ENCODE measurements around the gene FOXD4L6.
"Not testable (repeated sequence)": the region's sequence is repeated elsewhere in the genome, so short reads cannot be mapped to it uniquely, and the experiment has no call there.

The FOXD4L6 gene

GRCh38 chr9:41128581-41128980 lies at the start of gene FOXD4L6:
Gene FOXD4L6 (minus strand): TSS chr9:41128681. CDS start chr9:41128383, 298 bp downstream.
- DNase-seq: not testable (repeated sequence)

GRCh38 chr9:41174994-41175393 lies 46.5 kb upstream of the FOXD4L6 start:
- DNase-seq: not testable (repeated sequence)

DNA sequence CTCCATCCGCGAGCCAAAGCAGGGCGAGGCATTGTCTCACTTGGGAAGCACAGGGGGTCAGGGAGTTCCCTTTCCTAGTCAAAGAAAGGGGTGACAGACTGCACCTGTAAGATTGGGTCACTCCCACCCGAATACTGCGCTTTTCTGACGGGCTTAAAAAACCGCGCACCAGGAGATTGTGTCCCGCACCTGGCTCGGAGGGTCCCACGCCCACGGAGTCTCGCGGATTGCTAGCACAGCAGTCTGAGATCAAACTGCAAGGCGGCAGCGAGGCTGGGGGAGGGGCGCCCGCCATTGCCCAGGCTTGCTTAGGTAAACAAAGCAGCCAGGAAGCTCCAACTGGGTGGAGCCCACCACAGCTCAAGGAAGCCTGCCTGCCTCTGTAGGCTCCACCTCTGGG lies 21.6 kb upstream of the FOXD4L6 start:
- not testable (repeated sequence) for DNase-seq

- DNase-seq: not testable (repeated sequence)
These were observed 13.4 kb upstream of the FOXD4L6 start for GRCh38 chr9:41141878-41142277.

DNA sequence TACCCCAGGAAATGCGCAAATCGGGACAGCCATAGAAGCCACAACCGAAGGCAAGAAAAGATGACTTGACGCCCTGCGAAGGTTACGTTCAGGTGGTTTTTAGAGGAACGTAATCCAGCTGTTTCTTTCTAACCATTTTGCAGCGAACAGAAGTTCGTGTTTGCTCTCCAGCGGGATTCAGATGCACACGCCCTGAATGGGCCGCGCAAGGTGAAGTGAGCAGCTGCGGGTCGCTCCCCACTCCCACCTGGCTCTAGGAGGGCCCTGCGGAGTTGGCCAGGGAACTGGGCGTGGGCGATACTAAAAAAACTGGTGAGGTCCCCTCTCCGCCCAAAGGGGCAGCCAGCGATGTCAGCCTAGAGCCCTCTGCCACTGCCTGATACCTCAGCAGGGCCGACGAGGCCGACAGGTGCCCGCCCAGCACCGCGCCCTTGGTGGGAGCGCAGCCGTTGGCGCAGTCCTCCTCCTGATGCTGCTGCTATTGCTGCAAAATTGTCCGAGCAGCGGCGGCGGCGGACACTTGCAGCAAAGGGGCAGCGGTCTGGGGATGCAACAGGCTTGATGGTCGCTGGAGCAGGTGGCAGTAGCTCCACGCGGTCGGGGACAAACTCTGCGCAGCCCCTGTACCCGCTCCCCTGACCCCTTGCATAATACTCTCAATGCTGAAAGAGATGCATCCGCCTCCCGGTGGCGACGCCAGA lies 1.6 kb downstream of the FOXD4L6 start:
- not testable (repeated sequence) for DNase-seq

- not testable (repeated sequence) for DNase-seq
These were observed 2.5 kb downstream of the FOXD4L6 start for GRCh38 chr9:41125936-41126335.

DNA sequence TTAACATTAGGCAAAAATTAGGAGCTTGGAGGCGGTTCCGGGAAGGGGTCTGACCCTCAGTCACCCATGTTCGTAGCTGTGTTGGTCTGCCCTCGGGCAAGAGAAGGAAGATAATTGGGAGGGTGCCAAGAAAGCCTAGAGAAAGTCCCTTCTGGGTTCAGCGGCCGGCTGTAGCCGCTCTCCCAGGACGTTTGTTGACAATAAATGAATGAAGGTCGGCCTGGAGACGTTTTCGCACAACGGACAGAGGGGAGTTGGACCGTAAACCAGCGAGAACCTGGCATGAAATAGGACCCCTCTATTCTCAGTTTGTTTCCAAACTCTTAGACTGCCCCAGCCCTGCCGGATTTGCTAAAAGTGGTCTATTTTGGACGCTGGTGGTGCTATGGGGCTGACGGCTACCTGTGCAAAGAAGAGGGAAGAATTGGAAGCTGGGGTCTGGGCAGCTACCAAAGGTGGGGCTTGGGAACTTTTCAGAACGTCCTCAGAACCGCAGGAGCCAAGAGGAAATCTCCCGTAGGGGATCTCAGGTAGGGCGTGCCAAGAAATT lies 3.3 kb downstream of the FOXD4L6 start:
- DNase-seq: not testable (repeated sequence)

DNA sequence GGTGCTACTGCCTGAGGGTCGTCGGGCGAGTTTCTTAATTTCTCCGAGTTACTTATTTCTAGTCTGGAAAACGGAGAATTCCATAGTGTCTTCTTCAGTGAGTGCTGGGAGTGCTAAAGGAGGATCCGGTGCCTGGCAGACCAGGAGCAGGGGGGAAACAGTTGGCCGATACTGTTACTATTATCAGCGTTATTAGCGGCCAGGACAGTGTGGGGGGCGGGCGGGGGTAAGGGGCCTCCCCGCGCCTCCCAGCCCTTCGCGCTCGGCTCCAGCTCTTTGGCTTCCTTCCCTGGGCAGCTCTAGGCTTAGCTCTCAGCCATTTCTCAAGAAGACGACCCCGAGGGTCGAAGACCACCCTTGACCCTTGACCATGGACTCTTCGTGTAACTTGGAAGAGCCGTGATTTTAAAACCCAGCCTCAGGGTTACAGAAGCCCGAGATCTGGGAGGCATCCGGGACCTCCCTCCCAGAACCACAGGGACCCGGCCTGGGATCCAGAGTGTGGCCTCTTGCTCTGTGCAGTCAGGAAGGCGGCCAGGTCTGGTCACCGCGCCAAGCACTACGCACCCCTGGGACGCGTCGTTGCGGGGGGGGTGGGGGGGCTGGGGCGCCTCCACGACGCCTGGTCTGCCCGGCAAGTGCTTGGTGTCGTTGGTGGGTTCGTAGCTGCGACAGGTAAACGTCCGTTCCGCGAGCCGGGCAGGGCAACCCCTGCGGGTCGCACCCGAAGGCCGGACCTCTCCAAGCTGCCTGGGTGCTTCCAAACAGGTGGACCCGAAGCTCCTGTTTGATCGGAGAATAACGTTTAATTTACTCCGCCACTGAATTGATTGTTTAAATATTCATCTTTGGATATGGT lies 4.0 kb downstream of the FOXD4L6 start:
- not testable (repeated sequence) for DNase-seq

- DNase-seq: not testable (repeated sequence)
These were observed 4.7 kb downstream of the FOXD4L6 start for GRCh38 chr9:41123812-41124211.

GRCh38 chr9:41123396-41123795 lies 5.1 kb downstream of the FOXD4L6 start:
- DNase-seq: not testable (repeated sequence)

- DNase-seq: not testable (repeated sequence)
These were observed 7.8 kb downstream of the FOXD4L6 start for GRCh38 chr9:41120696-41121095.

GRCh38 chr9:41119719-41120118 lies 8.8 kb downstream of the FOXD4L6 start:
- DNase-seq: not testable (repeated sequence)

DNA sequence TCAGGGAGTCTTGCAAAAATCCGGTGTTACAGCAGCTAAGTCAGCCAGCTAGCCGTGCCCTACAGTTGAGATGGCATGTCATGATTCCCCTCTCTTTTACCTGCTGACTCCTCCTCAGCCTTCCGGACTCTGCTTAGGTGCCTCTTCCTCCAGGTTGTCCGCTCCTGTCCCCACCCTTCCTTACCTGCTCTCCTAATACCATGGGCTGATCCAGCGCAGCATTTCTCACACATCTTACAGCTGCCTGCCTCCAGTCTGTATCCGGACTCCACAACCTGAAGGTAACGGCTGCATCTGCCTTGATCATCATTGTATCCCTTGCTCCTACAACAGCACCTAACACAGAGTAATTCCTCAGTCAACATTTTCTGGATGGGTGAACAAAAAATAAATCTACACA lies 9.2 kb downstream of the FOXD4L6 start:
- DNase-seq: not testable (repeated sequence)

- not testable (repeated sequence) for DNase-seq
These were observed 15.1 kb downstream of the FOXD4L6 start for GRCh38 chr9:41113348-41113747.

DNA sequence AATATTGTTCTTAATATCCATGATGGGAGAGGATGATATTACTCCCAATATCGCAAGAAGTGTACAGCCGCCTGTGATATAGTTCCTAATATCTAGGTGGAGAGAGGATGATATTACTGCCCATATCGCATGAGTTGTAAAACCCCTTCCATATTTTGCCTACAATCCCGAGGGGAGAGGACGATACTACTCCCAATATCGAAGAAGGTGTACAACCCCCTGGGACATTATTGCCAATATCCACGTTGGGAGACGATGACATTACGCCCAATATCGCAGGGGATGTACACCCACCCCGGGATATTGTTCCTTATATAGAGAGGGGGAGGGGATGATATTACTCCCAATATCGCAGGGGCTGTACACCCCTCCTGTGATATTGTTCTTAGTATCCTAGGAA lies 17.1 kb downstream of the FOXD4L6 start:
- not testable (repeated sequence) for DNase-seq

GRCh38 chr9:41110913-41111312 lies 17.6 kb downstream of the FOXD4L6 start:
- DNase-seq: peak in 1 of 2 experiments; percentile 32

DNA sequence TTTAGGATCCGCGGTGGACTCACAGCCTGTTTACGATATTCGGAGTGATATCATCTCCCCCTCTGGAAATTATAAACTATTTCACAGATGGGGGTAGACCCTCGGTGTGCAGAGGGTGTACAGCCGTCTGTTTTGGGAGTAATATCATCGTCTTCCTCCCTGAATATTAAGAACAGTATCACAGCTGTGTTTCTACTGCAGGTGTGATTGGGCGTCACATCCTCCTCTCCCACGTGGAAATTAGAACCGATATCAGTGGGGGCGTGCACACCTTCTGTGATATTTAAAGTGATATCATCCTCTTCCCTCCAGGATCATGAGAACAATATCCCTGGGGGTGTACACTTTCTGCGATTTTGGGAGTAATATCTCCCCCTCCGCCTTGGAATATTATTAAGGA lies 19.2 kb downstream of the FOXD4L6 start:
- DNase-seq: not testable (repeated sequence)

DNA sequence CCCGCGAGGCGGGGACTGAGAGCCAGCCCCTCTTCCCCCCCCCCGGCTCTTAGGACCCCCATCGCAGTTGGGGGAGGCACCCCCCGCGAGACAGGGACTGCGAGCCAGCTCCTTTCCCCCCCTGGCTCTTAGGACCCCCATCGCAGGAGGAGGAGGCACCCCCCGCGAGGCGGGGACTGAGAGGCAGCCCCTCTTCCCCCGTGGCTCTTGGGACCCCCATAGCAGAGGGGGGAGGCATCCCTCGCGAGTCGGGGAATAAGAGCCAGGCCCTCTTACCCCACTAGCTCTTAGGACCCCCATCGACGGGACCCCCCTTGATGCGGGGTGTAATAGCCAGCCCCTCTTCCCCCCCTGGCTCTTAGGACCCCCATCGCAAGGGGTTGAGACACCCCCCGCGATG lies 19.7 kb downstream of the FOXD4L6 start:
- DNase-seq: not testable (repeated sequence)

DNA sequence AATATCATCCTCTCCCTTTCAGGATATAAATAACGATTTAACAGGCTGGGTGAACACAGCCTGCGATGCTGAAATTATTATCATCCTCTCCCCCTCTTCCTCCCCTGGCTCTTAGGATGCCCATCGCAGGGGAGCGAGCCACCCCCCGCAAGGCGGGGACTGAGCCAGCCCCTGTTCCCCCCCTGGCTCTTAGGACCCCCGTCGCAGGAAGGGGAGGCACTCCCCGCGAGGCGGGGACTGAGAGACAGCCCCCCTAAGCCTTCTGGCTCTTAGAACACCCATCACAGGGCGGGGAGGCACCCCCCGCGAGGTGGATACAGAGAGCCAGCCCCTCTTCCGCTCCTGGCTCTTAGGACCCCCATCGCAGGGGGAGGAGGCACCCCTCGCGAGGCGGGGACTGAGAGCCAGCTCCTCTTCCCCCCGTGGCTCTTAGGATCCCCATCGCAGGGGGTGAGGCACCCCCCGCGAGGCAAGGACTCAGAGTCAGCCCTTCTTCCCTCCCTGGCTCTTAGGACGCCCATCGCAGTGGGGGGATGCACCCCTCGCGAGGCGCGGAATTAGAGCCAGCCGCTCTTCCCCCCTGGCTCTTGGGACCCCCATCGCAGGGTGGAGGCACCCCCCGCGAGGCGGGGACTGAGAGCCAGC lies 21.9 kb downstream of the FOXD4L6 start:
- DNase-seq: not testable (repeated sequence)

DNA sequence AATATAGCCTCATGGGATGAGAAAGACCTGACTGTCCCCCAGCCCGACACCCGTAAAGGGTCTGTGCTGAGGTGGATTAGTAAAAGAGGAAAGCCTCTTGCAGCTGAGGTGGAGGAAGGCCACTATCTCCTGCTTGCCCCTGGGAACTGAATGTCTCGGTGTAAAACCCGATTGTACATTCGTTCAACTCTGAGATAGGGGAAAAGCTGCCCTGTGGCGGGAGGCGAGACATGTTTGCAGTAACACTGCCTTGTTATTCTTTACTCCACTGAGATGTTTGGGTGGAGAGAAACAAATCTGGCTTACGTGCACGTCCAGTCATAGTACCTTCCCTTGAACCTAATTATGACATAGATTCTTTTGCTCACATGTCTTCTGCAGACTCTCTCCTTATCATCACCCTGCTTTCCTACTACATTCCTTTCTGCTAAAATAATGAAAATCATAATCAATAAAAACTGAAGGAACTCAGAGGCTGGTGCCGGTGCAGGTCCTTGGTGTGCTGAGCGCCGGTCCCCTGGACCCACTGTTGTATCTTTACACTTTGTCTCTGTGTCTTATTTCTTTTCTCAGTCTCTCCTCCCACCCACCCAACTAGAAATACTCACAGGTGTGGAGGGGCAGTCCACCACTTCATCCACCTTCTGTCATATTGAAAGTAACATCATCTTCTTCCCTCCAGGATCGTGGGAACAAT lies 22.8 kb downstream of the FOXD4L6 start:
- DNase-seq: not testable (repeated sequence)

- DNase-seq: not testable (repeated sequence)
These were observed 23.9 kb downstream of the FOXD4L6 start for GRCh38 chr9:41104542-41104941.

GRCh38 chr9:41100508-41100907 lies 28.0 kb downstream of the FOXD4L6 start:
- DNase-seq: not testable (repeated sequence)

All from activated T-cell treated with anti-CD3 and anti-CD28 coated beads, Interleukin-2, amount 50 U/mL, for 48 hours (primary cell).